Measurements from ENCODE around the gene MAPK8IP1. TPM values are rescaled to one million over a fixed set of nuclear protein-coding genes. Genes with fewer than 3 reads are reported as not detected.

Gene MAPK8IP1
- total RNA-seq, 2 donors from 2014 or later = 0.50 to 0.69 TPM

- Mint-ChIP-seq H3K4me3 (peak within 1 kb of the TSS; percentile 82 to 89), H3K27ac (no peak within 1 kb of the TSS), H3K27me3 (ENCODE audit: low read depth) (peaks cover 13% of the 10 kb centered on the region), H3K9me3 (no peaks in the 10 kb centered on the region), H3K4me1 (ENCODE audit: low read depth) (peaks cover 13% of the 10 kb centered on the region), H3K36me3 (ENCODE audit: insufficient read depth in 2 of 2) (peaks cover 0 to 6% of the 10 kb centered on the region in 2 donors)
- ATAC-seq (replicated peaks in 1 of 2) (no peak), DNase-seq (peak in 1 of 2 donors; percentile 30)
Measured at GRCh38 chr11:45922425-45923082, 37.1 kb downstream of the MAPK8IP1 start, which contains the start of gene LARGE2. Gene LARGE2 (plus strand): TSS chr11:45922656. CDS start chr11:45922883, 227 bp downstream.

GRCh38 chr11:45924036-45924915 lies 38.8 kb downstream of the MAPK8IP1 start:
- Mint-ChIP-seq H3K36me3 (ENCODE audit: insufficient read depth in 2 of 2) (peaks cover 0 to 4% of the 10 kb centered on the region in 2 donors), H3K4me1 (ENCODE audit: low read depth) (peaks cover 9% of the 10 kb centered on the region), H3K4me3 (peak overlapping the region; percentile 10 to 69), H3K27me3 (ENCODE audit: low read depth) (peaks cover 13% of the 10 kb centered on the region), H3K9me3 (no peaks in the 10 kb centered on the region), H3K27ac (peak overlapping the region; percentile 72)
- DNase-seq (no peak), ATAC-seq (replicated peaks in 1 of 2) (no peak)

- Mint-ChIP-seq H3K27me3 (ENCODE audit: low read depth) (peaks cover 13% of the 10 kb centered on the region), H3K27ac (no peak overlapping the region), H3K36me3 (ENCODE audit: insufficient read depth in 2 of 2) (peaks cover 0 to 4% of the 10 kb centered on the region in 2 donors), H3K4me1 (ENCODE audit: low read depth) (peaks cover 13% of the 10 kb centered on the region), H3K4me3 (no peak overlapping the region), H3K9me3 (no peaks in the 10 kb centered on the region)
- no peak for ATAC-seq (replicated peaks in 1 of 2)
- DNase-seq = no peak
Measured at GRCh38 chr11:45924927-45925326, 39.5 kb downstream of the MAPK8IP1 start.

- no peak overlapping the region for H3K4me3 Mint-ChIP-seq
- no peak for DNase-seq
- H3K9me3 Mint-ChIP-seq = no peaks in the 10 kb centered on the region
- H3K36me3 Mint-ChIP-seq (ENCODE audit: insufficient read depth in 2 of 2) = peaks cover 0 to 4% of the 10 kb centered on the region in 2 donors
- H3K27me3 Mint-ChIP-seq (ENCODE audit: low read depth) = peaks cover 13% of the 10 kb centered on the region
- ATAC-seq (replicated peaks in 1 of 2) = no peak
- H3K27ac Mint-ChIP-seq = no peak overlapping the region
- H3K4me1 Mint-ChIP-seq (ENCODE audit: low read depth) = peaks cover 19% of the 10 kb centered on the region
Measured at GRCh38 chr11:45925550-45925949, 40.1 kb downstream of the MAPK8IP1 start.

GRCh38 chr11:45926001-45926401 lies 40.5 kb downstream of the MAPK8IP1 start:
- no peak for DNase-seq
- Mint-ChIP-seq H3K27me3 (ENCODE audit: low read depth) (peaks cover 13% of the 10 kb centered on the region), H3K4me1 (ENCODE audit: low read depth) (peaks cover 24% of the 10 kb centered on the region), H3K4me3 (no peak overlapping the region), H3K9me3 (no peaks in the 10 kb centered on the region), H3K27ac (no peak overlapping the region), H3K36me3 (ENCODE audit: insufficient read depth in 2 of 2) (peaks cover 0 to 4% of the 10 kb centered on the region in 2 donors)
- no peak for ATAC-seq (replicated peaks in 1 of 2)

- Mint-ChIP-seq H3K27ac (no peak overlapping the region), H3K4me1 (ENCODE audit: low read depth) (peaks cover 20% of the 10 kb centered on the region), H3K4me3 (no peak overlapping the region), H3K36me3 (ENCODE audit: insufficient read depth in 2 of 2) (peaks cover 0 to 2% of the 10 kb centered on the region in 2 donors), H3K27me3 (ENCODE audit: low read depth) (peaks cover 8% of the 10 kb centered on the region), H3K9me3 (no peaks in the 10 kb centered on the region)
- no peak for DNase-seq
- no peak for ATAC-seq (replicated peaks in 1 of 2)
Measured at GRCh38 chr11:45926536-45927331, 41.3 kb downstream of the MAPK8IP1 start.

GRCh38 chr11:45927332-45927683 lies 41.9 kb downstream of the MAPK8IP1 start:
- ATAC-seq (replicated peaks in 1 of 2) = peak; percentile 4 to 25
- peaks cover 8% of the 10 kb centered on the region for H3K27me3 Mint-ChIP-seq (ENCODE audit: low read depth)
- H3K9me3 Mint-ChIP-seq = no peaks in the 10 kb centered on the region
- no peak overlapping the region for H3K27ac Mint-ChIP-seq
- DNase-seq = no peak
- no peak overlapping the region for H3K4me3 Mint-ChIP-seq
- H3K4me1 Mint-ChIP-seq (ENCODE audit: low read depth) = peaks cover 20% of the 10 kb centered on the region
- H3K36me3 Mint-ChIP-seq (ENCODE audit: insufficient read depth in 2 of 2) = peaks cover 0 to 2% of the 10 kb centered on the region in 2 donors

- Mint-ChIP-seq H3K27ac (no peak overlapping the region), H3K4me1 (ENCODE audit: low read depth) (peaks cover 20% of the 10 kb centered on the region), H3K4me3 (no peak overlapping the region), H3K9me3 (no peaks in the 10 kb centered on the region), H3K36me3 (ENCODE audit: insufficient read depth in 2 of 2) (peaks cover 0 to 2% of the 10 kb centered on the region in 2 donors), H3K27me3 (ENCODE audit: low read depth) (peaks cover 8% of the 10 kb centered on the region)
- no peak for DNase-seq
- no peak for ATAC-seq (replicated peaks in 1 of 2)
Measured at GRCh38 chr11:45927684-45928413, 42.4 kb downstream of the MAPK8IP1 start.

GRCh38 chr11:45928535-45929215 lies 43.2 kb downstream of the MAPK8IP1 start:
- DNase-seq (no peak), ATAC-seq (replicated peaks in 1 of 2) (no peak)
- Mint-ChIP-seq H3K27me3 (ENCODE audit: low read depth) (peaks cover 8% of the 10 kb centered on the region), H3K9me3 (no peaks in the 10 kb centered on the region), H3K27ac (no peak overlapping the region), H3K36me3 (ENCODE audit: insufficient read depth in 2 of 2) (no peaks in the 10 kb centered on the region), H3K4me1 (ENCODE audit: low read depth) (peaks cover 16% of the 10 kb centered on the region), H3K4me3 (no peak overlapping the region)

- H3K27me3 Mint-ChIP-seq (ENCODE audit: low read depth) = peaks cover 1% of the 10 kb centered on the region
- DNase-seq (no peak), ATAC-seq (replicated peaks in 1 of 2) (peak; percentile 22 to 36)
- peak overlapping the region; percentile 70 for H3K27ac Mint-ChIP-seq
- no peaks in the 10 kb centered on the region for H3K9me3 Mint-ChIP-seq
- H3K36me3 Mint-ChIP-seq (ENCODE audit: insufficient read depth in 2 of 2) = no peaks in the 10 kb centered on the region
- peaks cover 16% of the 10 kb centered on the region for H3K4me1 Mint-ChIP-seq (ENCODE audit: low read depth)
- peak overlapping the region; percentile 10 to 57 for H3K4me3 Mint-ChIP-seq
Measured at GRCh38 chr11:45929486-45930030, 44.1 kb downstream of the MAPK8IP1 start.

- H3K27me3 Mint-ChIP-seq (ENCODE audit: low read depth) = no peaks in the 10 kb centered on the region
- ATAC-seq (replicated peaks in 1 of 2) (peak; percentile 64 to 70), DNase-seq (peak; percentile 25 to 37)
- H3K9me3 Mint-ChIP-seq = no peaks in the 10 kb centered on the region
- H3K36me3 Mint-ChIP-seq (ENCODE audit: insufficient read depth in 2 of 2) = no peaks in the 10 kb centered on the region
- H3K4me3 Mint-ChIP-seq = peak overlapping the region; percentile 10 to 57
- peak overlapping the region; percentile 70 for H3K27ac Mint-ChIP-seq
- peaks cover 16% of the 10 kb centered on the region for H3K4me1 Mint-ChIP-seq (ENCODE audit: low read depth)
Measured at GRCh38 chr11:45930031-45930794, 44.8 kb downstream of the MAPK8IP1 start.

Measured in activated T-cell treated with anti-CD3 and anti-CD28 coated beads, Interleukin-2, amount 50 U/mL, for 72 hours (primary cell).